K562 (cell line): ENCODE measurements around the gene CACNA1A. TPM values are rescaled to one million over a fixed set of nuclear protein-coding genes. Genes with fewer than 3 reads are reported as not detected.

Experiments used
- ATAC-seq: fragments of 200-7000 bp; cut with Tn5 transposase; 3 replicates; pipeline ENCODE4 v1.9.1; 2020; ENCODE audit warnings: moderate library complexity
- BruUV-seq: library from RNA; stranded (reverse); fragments of 400-500 nt; replicated peaks from 2 replicates; lab custom pipeline; 2021; lab: Mats Ljungman, UMichigan
- CTCF ChIA-PET: fragments of 300-600 bp; formaldehyde crosslinking; extraction: SDS; loops from one replicate; lab custom pipeline; 2021; ENCODE audit warnings: low intra/inter-chr PET ratio; lab: Yijun Ruan, JAX
- POLR2A ChIA-PET: fragments of 300-600, 350-650 bp; sonication (Branson Sonifier 250); formaldehyde crosslinking; extraction: SDS; loops from one replicate; lab custom pipeline; 2021; ENCODE audit warnings: antibody characterized with exemption, inconsistent platforms; lab: Yijun Ruan, JAX
- DNase-seq, 4 experiments: peaks; one replicate each; pipeline versions ENCODE4 v3.0.0 to v3.0.0-alpha.2; 2011 to 2018; ENCODE audit warnings: low spot score in 3 of 4, mixed read lengths in 3 of 4; ENCODE audit errors: extremely low read depth in 1 of 4
- FAIRE-seq: peaks from 2 replicates; lab custom pipeline; 2011; peaks lifted over from hg19 to GRCh38; lab: Jason Lieb, UNC
- H2AFZ ChIP-seq: 2 replicates; pipeline ENCODE4 v1.6.0; 2011; ENCODE audit warnings: low read depth, low read length, control low read depth, inconsistent platforms
- H3K27ac ChIP-seq: fragments of 200-600 bp; 3 replicates; pipeline ENCODE4 v1.8.0; 2011; ENCODE audit warnings: low read depth, mild to moderate bottlenecking, control low read depth, inconsistent platforms, low read length, moderate library complexity, mixed read lengths; ENCODE audit errors: extremely low read depth
- H3K27me3 ChIP-seq, 2 experiments: fragments of 300-600 bp in 1 of 2; 2 replicates in 1 of 2; 3 replicates in 1 of 2; pipeline versions ENCODE4 v1.6.0 to v1.8.0; 2011; ENCODE audit warnings: inconsistent platforms in 2 of 2, low read length in 2 of 2, mild to moderate bottlenecking in 1 of 2, mixed read lengths in 1 of 2, moderate library complexity in 1 of 2; ENCODE audit not compliant: control insufficient read depth in 2 of 2, insufficient read depth in 2 of 2
- H3K36me3 ChIP-seq: fragments of 300-600 bp; 3 replicates; pipeline ENCODE4 v1.8.0; 2011; ENCODE audit warnings: mild to moderate bottlenecking, low read length, inconsistent platforms; ENCODE audit not compliant: control insufficient read depth, insufficient read depth
- H3K4me1 ChIP-seq, 2 experiments: fragments of 200-600 bp in 1 of 2; replicated peaks in 1 of 2; 2 replicates in 1 of 2; 3 replicates in 1 of 2; pipeline versions ENCODE4 v1.5.1 to v1.8.0; 2011; ENCODE audit warnings: inconsistent platforms in 2 of 2, low read length in 2 of 2, mild to moderate bottlenecking in 1 of 2, mixed read lengths in 1 of 2, moderate library complexity in 1 of 2; ENCODE audit not compliant: control insufficient read depth in 2 of 2, insufficient read depth in 2 of 2
- H3K4me2 ChIP-seq: 2 replicates; pipeline ENCODE4 v1.6.1; 2011; ENCODE audit warnings: low read length, control low read depth, inconsistent platforms, mixed read lengths; ENCODE audit not compliant: insufficient read depth
- H3K4me3 ChIP-seq: fragments of 200-600 bp; sonication (generic), shearing (Covaris generic); 2 replicates; pipeline ENCODE4 v1.5.1; 2016; ENCODE audit warnings: control low read depth, inconsistent platforms
- H3K79me2 ChIP-seq: fragments of 200-600 bp; 3 replicates; pipeline ENCODE4 v1.8.0; 2011; ENCODE audit warnings: low read length, inconsistent platforms; ENCODE audit not compliant: control insufficient read depth, insufficient read depth
- H3K9ac ChIP-seq, 2 experiments: 2 replicates each; pipeline versions ENCODE4 v1.6.0 to v1.6.1; 2011; ENCODE audit warnings: low read depth in 2 of 2, low read length in 2 of 2, control low read depth in 1 of 2, inconsistent platforms in 1 of 2, mild to moderate bottlenecking in 1 of 2, mixed read lengths in 1 of 2; ENCODE audit not compliant: insufficient read depth in 1 of 2
- H3K9me1 ChIP-seq: one replicate; pipeline ENCODE4 v1.6.0; 2011; ENCODE audit warnings: inconsistent platforms, mild to moderate bottlenecking, low read length, moderate library complexity; ENCODE audit not compliant: control insufficient read depth, insufficient read depth
- H3K9me3 ChIP-seq: replicated peaks from 2 replicates; pipeline ENCODE4 v1.5.1; 2011; ENCODE audit warnings: low read depth, low read length, inconsistent platforms; ENCODE audit not compliant: control insufficient read depth, insufficient read depth
- H4K20me1 ChIP-seq: replicated peaks from 2 replicates; pipeline ENCODE4 v1.6.1; 2011; ENCODE audit warnings: low read length, inconsistent platforms, mixed read lengths; ENCODE audit not compliant: control insufficient read depth, insufficient read depth
- BMI1 ChIP-seq: fragments of 150-350 bp; IDR thresholded peaks from 2 replicates; pipeline ENCODE4 v1.6.1; 2014; ENCODE audit warnings: low read length
- PCBP2 ChIP-seq: fragments of 200-400 bp; formaldehyde crosslinking; IDR thresholded peaks from 2 replicates; pipeline ENCODE4 v1.6.1; 2018; ENCODE audit warnings: low read length, low read depth, mild to moderate bottlenecking, moderate library complexity; ENCODE audit not compliant: poor library complexity, severe bottlenecking
- ZNF695 ChIP-seq: fragments of 450-650 bp; formaldehyde crosslinking; IDR thresholded peaks from 2 replicates; pipeline ENCODE4 v1.4.0; 2020; ENCODE audit warnings: mild to moderate bottlenecking, moderate library complexity
- WGBS: fragments of 100-300 bp; shearing (Covaris generic); methylation state at CpG from one replicate; pipeline ENCODE4 v1.1.6; 2016; ENCODE audit warnings: low coverage, mixed read lengths; ENCODE audit not compliant: insufficient coverage; ENCODE audit errors: missing lambda C conversion rate; 5-methylcytosine and 5-hydroxymethylcytosine counted together
- in situ Hi-C: fragments of 300-500 bp; cut with MboI; formaldehyde crosslinking; loops from 4 replicates; pipeline ENCODE4 v1.15.0; 2018; ENCODE audit warnings: inconsistent platforms, mixed read lengths
- intact Hi-C: fragments of 100-400 bp; cut with micrococcal nuclease; formaldehyde crosslinking; loops from 2 replicates; pipeline ENCODE4 v1.14.2; 2022
- polyA plus RNA-seq, 8 experiments: library from polyadenylated mRNA; depleted of rRNA in 4 of 8; stranded (reverse) in 5 of 8; unstranded in 3 of 8; fragments of >200 nt; fragmentation: Nextera tagmentation in 2 of 8; fragmentation: Illumina TruSeq in 1 of 8; extraction: Ambion mirVana in 2 of 8; extraction: Trizol in 1 of 8; gene quantifications; 2 replicates each; pipeline versions ENCODE4 v1.2.1 to v1.2.3, GENCODE V29; 2011 to 2014; ENCODE audit warnings: inconsistent platforms in 1 of 8, missing spikeins in 1 of 8
- total RNA-seq, 7 experiments: library from RNA; depleted of rRNA in 6 of 7; stranded (reverse); fragments of >200 nt in 6 of 7; fragmentation: Illumina TruSeq in 2 of 7; extraction: Trizol in 2 of 7; gene quantifications; 2 replicates each; pipeline versions ENCODE4 v1.2.1 to v1.2.3, GENCODE V29; 2011 to 2021; ENCODE audit warnings: low replicate concordance in 1 of 7
- TF ChIP-seq, protein P1 (sequence below): fragments of 450-650 bp; IDR thresholded peaks from 2 replicates; pipeline ENCODE4 v1.7.0; 2016; ENCODE audit warnings: borderline replicate concordance
- TF ChIP-seq, protein P2 (sequence below): sonication (generic); formaldehyde crosslinking; IDR thresholded peaks from 2 replicates; pipeline ENCODE4 v1.8.0; 2023; ENCODE audit warnings: mild to moderate bottlenecking, missing genetic modification reagents

CACNA1A gene
- total and polyA plus RNA-seq, 9 of the 15 experiments (the other 6 are each of a cell fraction or from before 2014, with no cell fraction given) = 0.03 to 0.20 (median 0.09) TPM; not detected in 1

DNA sequence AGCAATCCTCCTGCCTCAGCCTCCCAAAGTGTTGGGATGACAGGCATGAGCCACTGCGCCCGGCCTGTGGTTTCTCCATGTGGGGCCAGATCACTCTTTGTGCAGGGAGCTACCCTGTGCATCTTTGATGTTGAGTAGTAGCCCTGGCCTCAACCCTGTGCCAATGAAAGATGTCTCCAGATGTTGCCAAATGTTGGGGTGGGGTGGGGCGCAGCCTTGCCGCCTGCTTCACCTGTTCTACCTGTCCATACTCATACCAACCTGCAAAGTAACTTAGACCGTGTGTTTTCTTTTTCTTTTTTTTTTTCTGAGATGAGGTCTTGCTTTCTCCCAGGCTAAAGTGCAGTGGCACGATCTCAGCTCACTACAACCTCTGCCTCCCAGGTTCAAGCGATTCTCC lies 335.1 kb downstream of the CACNA1A start:
- H3K9me1 ChIP-seq = no peaks in the 10 kb centered on the region
- H2AFZ ChIP-seq = no peak overlapping the region
- BruUV-seq = no TSS peak
- in situ Hi-C loops = no loop called here
- ChIA-PET CTCF (no interaction called here), POLR2A (interaction anchor here (0.6 to 2.3 kb wide), 3 partner anchors 16 to 1312 kb away, joined by 3 to 19 read pairs (median 9); no protein-coding TSS in a partner anchor)
- no peaks in the 10 kb centered on the region for H3K27me3 ChIP-seq
- 0 out of 4 replicates have a peak overlapping the region, but pooled peaks of 1 of the 2 experiments have one; percentile 9 for H3K9ac ChIP-seq
- no peak for TF ChIP-seq ZNF695 (CRISPR knock-in tag)
- TF ChIP-seq, protein P1, sequence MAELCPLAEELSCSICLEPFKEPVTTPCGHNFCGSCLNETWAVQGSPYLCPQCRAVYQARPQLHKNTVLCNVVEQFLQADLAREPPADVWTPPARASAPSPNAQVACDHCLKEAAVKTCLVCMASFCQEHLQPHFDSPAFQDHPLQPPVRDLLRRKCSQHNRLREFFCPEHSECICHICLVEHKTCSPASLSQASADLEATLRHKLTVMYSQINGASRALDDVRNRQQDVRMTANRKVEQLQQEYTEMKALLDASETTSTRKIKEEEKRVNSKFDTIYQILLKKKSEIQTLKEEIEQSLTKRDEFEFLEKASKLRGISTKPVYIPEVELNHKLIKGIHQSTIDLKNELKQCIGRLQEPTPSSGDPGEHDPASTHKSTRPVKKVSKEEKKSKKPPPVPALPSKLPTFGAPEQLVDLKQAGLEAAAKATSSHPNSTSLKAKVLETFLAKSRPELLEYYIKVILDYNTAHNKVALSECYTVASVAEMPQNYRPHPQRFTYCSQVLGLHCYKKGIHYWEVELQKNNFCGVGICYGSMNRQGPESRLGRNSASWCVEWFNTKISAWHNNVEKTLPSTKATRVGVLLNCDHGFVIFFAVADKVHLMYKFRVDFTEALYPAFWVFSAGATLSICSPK = no peak
- TF ChIP-seq, protein P2, sequence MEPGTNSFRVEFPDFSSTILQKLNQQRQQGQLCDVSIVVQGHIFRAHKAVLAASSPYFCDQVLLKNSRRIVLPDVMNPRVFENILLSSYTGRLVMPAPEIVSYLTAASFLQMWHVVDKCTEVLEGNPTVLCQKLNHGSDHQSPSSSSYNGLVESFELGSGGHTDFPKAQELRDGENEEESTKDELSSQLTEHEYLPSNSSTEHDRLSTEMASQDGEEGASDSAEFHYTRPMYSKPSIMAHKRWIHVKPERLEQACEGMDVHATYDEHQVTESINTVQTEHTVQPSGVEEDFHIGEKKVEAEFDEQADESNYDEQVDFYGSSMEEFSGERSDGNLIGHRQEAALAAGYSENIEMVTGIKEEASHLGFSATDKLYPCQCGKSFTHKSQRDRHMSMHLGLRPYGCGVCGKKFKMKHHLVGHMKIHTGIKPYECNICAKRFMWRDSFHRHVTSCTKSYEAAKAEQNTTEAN (CRISPR knock-in tag) = no peak
- no peak for TF ChIP-seq BMI1
- TF ChIP-seq PCBP2 = no peak
- H3K36me3 ChIP-seq = no peaks in the 10 kb centered on the region
- no peak overlapping the region for H3K27ac ChIP-seq
- H3K79me2 ChIP-seq = no peaks in the 10 kb centered on the region
- no peak for FAIRE-seq
- H3K9me3 ChIP-seq = no peaks in the 10 kb centered on the region
- WGBS = 85% methylated on average over 5 of the region's 7 CpGs
- no peaks in the 10 kb centered on the region for H4K20me1 ChIP-seq
- DNase-seq = no peak
- H3K4me3 ChIP-seq = no peak overlapping the region
- intact Hi-C loops = no loop called here
- ATAC-seq = no peak
- H3K4me2 ChIP-seq = no peak overlapping the region
- H3K4me1 ChIP-seq = peaks cover 17 to 41% of the 10 kb centered on the region in 2 experiments
